HG03457 (cell line): ENCODE data around the gene METTL24.
"Not testable (repeated sequence)": the region's sequence is repeated elsewhere in the genome, so short reads cannot be mapped to it uniquely, and the experiment has no call there.

Source experiments
- ATAC-seq: cut with Tn5 transposase; IDR thresholded peaks from one replicate; pipeline ENCODE4 v1.9.1; 2021; ENCODE audit warnings: moderate number of reproducible peaks; ENCODE audit not compliant: unreplicated experiment

METTL24 gene

GRCh38 chr6:110272781-110273180, 85.4 kb downstream of the METTL24 start:
- ATAC-seq = not testable (repeated sequence)

DNA sequence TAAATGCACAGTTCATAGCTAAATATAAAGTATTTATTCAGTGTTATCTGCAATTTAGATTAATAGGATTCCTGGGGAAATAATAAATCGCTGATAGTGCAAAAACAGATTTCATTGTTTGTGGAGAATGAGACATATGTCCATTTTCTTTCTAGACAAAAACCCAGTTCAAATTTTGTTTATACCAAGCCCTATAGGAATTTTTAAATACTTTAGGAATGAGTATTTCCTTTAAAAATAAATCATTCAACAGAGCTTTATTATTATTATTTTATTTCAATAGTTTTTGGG, 86.5 kb downstream of the METTL24 start:
- ATAC-seq = no peak

DNA sequence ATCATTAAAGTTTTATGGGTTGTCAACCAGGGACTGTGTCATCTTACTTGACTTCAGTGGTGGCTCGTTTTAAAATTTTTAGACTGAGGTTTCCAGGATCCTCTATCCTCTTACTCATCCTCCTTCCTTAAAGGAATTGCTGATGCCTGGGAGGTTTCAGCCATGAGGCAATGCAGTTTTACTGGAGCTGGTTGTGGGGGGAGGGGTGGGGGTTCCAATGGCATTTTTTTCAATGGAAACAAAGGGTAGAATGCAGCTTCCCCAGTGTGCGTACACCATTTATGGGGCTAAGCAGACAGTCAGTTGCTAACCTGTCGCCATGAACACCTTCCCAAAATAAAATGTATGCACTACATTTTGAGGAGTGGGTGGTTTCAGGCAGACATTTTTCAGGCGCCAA, 88.0 kb downstream of the METTL24 start:
- no peak for ATAC-seq

- ATAC-seq = no peak
These were observed 88.5 kb downstream of the METTL24 start for GRCh38 chr6:110269623-110270022.

DNA sequence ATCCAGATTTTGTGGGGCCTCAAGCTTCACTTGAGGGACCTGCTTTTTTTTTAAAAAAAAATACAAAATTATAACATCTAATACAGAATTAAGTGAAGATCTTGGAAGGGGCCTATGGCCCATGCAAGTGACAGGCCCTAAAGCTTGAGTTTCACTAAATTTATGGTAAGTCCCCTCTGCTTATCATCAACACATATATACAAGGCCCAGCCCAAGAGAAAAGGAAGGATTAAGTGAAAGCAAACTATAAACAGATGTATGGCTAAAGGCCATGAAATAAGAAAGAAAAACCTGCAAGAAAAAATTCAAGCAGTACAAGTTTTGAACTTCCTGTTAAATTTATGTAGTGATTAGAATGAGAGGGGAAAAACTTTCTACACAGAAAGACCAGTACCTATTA, 91.2 kb downstream of the METTL24 start:
- ATAC-seq = no peak

DNA sequence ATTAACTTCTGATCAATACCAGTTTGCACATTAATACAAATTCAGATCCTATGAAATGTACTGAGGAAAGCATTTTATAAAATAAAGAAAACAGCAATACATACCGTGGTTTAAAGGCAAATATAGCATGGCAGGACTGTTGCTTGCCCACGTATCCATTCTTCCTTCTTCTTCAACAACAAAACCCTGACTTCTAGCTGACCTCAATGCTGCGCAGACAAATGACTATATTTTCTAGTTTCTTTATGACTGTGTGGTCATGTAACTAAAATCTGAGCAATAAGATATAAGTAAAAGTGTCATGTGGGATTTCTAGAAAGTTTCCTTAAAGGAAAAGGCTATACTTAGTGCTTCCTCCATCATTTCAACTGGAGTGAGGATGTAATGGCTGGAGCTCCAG, 92.9 kb downstream of the METTL24 start:
- no peak for ATAC-seq

DNA sequence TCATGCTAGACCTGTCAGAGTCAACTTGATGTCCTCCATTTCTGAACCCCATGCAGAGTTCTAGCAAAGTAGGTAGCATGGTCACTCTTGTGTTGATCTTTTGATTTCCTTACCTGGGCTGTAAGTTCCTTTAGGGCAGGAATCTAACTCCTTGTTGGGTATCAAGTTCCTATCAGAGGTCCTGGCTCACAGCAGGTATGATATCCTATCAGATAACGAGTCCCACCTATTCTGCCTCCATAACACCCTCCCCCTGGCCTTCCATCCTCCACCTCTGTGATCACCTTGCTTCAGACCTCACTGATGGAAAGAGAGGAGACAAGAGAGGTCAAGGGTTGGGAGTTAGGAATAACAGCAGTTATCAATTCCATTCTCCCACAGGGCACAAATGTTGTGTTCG, 101.8 kb downstream of the METTL24 start:
- ATAC-seq = no peak

DNA sequence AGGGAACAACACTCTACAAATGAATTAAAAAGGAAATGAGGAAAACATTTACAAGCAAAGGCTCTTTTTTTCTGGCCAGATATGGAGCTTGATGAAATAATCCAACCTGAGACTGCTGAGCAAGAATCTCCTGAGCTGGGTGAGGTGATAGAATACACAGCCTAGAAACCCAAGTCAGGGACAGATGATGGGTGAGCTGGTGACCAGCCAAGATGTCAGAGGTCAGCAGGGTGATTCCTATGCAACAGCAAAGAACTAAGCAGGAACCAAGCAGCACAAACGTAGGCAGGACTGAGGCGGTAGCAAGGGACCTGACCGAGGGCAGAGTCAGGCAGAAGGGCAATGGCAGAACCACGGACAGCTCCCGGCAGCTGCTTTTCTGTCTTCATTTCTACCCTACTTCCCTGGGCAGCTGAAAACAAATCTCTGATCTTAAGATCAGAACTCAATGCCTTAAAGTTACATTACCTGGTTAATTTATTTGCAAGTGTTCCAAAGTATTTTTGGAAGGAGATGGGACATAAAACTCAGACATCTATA, 102.9 kb downstream of the METTL24 start:
- no peak for ATAC-seq

DNA sequence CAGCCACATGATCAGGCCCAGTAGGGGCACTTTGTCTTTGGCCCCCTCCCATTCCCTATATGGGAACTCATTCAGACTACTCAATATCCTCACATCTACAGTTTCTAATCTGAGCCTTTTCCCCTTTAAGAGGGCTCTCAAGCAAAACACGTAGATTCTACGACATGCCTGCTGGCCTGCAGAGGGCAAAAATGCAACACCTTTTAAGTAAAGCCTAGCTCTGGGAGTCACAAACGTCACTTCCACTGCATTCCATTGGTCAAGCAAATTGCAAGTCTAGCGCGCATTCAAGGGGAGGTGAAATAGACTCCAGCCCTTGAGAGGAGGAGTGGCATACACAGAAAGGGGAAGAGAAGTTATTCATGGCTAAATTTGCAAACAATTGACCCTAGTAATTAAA, 107.3 kb downstream of the METTL24 start:
- ATAC-seq = no peak

DNA sequence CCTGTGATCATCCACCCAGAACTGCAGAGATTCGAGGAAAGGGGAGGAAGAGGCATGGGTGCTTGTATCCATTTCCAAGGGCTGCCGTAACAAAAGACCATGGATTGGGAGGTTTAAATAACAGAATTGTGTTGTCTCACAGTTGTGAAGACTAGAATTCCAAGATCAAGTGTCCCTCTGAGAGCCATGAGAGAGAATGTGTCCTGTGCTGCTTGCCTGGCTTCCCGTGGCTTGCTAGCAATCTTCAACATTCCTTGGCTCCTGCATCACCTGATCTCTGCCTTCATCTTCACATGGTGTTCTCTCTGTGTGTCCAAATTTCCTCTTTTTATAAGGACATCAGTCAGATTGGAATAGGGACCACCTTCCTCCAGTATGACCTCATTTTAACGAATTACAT, 108.1 kb downstream of the METTL24 start:
- ATAC-seq = no peak

- no peak for ATAC-seq
These were observed 111.1 kb downstream of the METTL24 start for GRCh38 chr6:110246900-110247546.

GRCh38 chr6:110246378-110246777, 111.8 kb downstream of the METTL24 start:
- ATAC-seq = no peak

DNA sequence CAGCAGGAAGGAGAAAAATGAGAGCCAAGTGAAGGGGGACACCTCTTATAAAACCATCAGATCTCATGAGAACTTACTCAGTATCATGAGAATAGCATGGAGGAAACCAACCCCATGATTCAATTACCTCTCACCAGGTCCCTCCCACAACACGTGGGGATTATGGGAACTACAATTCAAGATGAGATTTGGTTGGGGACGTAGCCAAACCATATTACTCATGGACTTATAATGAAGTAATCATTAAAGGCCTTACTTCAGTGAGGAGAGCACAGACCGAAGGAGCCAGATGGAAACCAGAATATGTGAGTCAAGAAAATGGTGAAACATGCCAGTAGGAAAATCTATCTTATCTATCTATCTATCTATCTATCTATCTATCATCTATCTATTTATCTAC, 113.5 kb downstream of the METTL24 start:
- ATAC-seq = not testable (repeated sequence)

DNA sequence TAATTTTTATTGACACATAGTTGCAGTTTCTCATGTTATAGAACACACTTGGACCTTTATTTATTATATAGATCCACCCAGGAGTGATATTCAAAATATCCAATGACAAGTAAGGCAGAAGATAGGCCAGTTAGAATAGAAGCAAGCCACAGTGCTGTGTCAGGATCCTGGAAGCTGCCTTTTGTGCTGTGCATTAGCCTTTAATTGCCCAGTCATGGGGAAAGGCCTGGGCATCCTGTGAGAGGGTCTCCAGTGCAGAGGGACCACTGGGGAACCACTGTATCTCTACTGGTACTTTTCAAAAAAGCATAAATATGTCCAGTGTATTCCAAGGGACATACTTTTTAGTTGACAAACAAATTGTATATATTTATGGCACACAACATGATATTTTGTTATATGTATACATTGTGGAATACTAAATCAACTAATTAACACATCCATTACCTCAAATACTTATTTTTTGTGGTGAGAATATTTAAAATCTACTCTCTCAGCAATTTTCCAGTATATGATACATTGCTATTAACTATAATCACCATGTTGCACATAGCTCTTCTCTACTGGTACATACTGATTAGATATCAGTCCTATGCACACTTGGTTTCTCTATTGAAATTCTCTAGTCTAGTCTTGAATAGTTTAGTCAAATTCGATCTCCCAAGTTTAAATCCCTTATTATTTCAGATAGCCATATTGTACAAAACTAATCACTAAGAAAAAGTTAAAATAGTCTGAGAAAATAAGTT, 118.4 kb downstream of the METTL24 start:
- ATAC-seq = no peak

GRCh38 chr6:110236007-110236406, 122.1 kb downstream of the METTL24 start:
- not testable (repeated sequence) for ATAC-seq

GRCh38 chr6:110233770-110234374, 124.3 kb downstream of the METTL24 start:
- ATAC-seq = no peak

- no peak for ATAC-seq
These were observed 125.7 kb downstream of the METTL24 start for GRCh38 chr6:110232450-110232849.

DNA sequence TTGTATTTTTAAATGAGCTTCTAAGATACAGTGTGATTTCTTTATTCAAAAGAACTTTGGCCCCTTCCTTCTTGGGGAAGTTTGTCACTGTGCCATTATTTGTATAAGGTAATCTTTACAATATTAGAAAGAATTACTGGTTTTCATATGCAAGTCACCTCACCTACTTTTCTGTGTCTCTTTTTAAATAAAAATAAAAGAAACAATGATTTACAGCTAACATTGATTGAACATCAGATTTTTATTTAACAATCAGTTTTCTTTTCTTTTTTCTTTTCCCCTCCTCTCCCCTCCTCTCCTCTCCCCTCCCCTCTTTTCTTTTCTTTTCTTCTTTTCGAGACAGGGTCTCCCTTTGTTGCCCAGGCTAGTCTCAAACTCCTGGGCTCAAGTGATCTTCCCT, 131.9 kb downstream of the METTL24 start:
- no peak for ATAC-seq

GRCh38 chr6:110221738-110222137, 136.4 kb downstream of the METTL24 start:
- ATAC-seq = no peak

- ATAC-seq = no peak
These were observed 140.9 kb downstream of the METTL24 start for GRCh38 chr6:110217266-110217665.

GRCh38 chr6:110216140-110216539, 142.0 kb downstream of the METTL24 start:
- no peak for ATAC-seq

- ATAC-seq = no peak
These were observed 143.8 kb downstream of the METTL24 start for GRCh38 chr6:110214338-110214737.
